NT2/D1 (cell line): ENCODE data around the gene ALOXE3.

ENCODE experiments used
- SUZ12 ChIP-seq: IDR thresholded peaks from 2 replicates; pipeline ENCODE4 v1.6.1; 2011; ENCODE audit not compliant: insufficient read length, insufficient read depth; ENCODE audit errors: extremely low read depth
- YY1 ChIP-seq: IDR thresholded peaks from 2 replicates; pipeline ENCODE4 v1.6.1; 2011; ENCODE audit not compliant: insufficient read length, insufficient read depth
- ZNF274 ChIP-seq: IDR thresholded peaks from 2 replicates; pipeline ENCODE4 v1.6.1; 2011; ENCODE audit warnings: mild to moderate bottlenecking, low read depth, low read length

DNA sequence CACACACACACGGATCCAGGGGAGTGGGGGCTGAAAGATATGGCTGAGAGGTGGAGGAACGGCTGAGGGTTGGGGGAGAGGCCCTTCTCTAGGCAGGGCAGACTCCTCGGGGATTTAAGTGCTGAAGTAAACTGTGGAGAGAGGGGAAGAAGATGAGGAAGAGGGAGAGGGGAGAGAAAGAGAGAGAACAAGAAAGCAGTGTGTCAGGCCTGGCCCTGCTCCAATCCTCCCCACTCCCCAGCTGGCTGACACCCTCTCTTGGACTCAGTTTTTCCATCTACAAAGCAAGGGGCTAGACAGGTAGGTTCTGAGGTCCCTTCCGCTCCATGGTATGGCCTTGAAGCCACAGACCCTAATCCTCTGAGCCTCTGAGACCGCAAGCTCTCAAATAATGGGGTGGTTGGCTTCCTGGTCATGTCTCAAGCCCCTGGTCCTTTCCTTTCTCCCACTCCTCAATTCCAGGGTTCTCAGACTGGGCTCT is 42.5 kb upstream of the ALOXE3 start:
- TF ChIP-seq YY1, result no peak
- no peak for TF ChIP-seq ZNF274
- no peak for TF ChIP-seq SUZ12
